Dedifferentiated amniotic fluid mesenchymal stem cell (primary cell): ENCODE data around the gene PEAK3.

Experiments
- DNase-seq: peaks from one replicate; pipeline ENCODE4 v3.0.0-alpha.2; 2016; ENCODE audit errors: extremely low spot score

Gene PEAK3

DNA sequence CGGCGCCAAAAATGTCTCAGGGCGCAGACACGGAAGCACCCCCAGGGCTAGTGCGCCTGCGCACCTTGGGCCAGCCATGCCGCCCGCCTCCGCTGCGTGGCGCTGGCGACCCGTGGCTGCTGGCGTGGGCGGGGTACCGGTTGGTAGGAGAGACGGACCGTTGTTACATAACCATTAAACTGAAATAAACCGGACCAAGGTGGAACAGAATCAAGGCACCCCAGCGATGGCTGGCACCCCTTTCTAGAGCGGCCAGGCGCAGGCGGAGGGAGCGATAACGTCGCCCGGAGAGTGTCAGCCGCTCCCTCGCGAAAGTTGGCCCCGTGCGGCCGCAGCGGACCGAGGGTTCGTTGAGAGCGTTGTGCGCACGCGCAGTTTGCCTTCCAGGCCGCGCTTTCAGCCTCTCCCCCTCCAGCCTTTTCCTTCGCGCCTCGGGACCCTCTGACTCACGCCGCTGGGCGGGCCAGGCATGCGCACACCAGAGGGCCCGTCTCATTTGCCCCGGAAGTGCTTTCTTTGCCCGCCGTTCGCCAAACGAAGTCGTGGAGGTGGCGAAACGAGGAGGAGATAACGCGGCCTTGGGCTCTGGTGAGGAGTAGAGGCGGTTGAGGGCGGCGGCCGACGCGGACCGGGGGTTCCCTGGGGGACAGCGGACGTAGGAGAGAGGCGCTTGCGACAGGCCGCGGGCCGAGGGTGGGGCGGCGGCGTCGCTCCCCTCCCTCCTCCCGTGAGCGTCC is 45.5 kb downstream of the PEAK3 start, which contains the start of the genes PLEKHJ1 and SF3A2:
TSS of gene PLEKHJ1 (minus strand) at position 16 of the 737 bp plus-strand sequence. CDS start 81 bp downstream, outside the sequence.
TSS of gene SF3A2 (plus strand) at position 511 of the 737 bp plus-strand sequence. CDS start 6,595 bp downstream, outside the sequence.
- DNase-seq, result peak; percentile 97

DNA sequence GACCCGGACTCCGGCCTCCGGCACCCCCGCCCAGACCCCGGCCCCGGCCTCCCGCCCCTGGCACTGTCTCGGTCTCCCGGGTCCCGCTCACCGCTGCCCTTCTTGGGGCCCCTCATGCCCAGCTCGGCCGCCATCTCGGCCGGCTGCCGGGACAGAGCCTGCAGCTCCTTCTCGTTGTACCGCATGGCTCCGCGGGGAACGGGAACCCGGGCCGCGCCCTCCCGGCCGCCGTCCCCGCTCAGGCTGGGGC is 46.0 kb downstream of the PEAK3 start:
- no peak for DNase-seq

DNA sequence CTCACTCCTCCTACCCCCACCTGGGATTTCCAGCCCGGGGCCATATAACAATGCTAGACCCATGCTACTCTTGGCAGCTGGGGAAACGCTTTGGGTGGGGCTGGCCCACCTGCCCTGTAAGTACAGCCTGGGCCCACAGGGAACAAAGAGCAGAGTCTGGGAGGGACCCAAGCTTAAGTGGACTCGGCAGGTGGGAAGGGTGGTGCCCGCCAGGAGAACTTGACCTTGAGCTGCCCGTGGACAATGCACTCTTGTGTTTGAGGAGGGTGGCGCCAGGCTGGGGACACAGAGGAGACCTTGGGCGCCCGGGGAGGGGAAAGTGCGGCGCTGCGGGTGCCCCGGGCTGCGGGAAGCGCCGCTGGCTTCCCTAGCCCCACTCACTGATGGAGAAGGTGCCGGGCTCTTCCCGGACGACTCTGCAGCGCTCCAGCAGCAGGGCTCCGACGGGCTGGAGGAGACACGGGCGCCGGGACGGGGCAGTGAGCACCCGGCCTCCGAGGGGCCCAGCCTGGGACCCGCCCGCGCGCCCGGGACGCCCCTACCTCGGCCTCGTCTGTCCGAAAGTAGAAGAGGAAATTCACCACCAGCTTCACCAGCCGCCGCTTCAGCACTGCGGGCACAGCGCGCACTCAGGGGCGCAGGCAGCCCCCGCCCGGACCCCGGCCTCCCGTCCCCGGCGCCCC is 46.5 kb downstream of the PEAK3 start:
- DNase-seq, result no peak

DNA sequence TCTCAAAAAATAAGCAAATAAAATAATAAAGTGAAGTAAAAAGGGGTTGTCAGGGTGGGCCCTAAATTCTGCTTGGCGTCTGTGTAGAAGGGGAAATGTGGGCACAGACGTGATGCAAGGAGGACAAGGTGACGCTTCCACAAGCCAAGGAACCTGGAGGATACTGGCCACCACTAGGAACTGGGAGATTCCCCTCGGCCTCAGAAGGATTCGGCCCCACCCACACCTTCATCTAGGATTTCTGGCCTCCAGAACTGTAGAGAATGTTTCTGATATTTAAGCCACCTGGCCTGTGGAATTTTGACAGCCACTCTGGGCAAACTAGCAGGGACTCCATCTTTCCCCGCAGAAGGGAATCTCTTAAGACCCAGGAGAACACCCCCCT is 47.0 kb downstream of the PEAK3 start:
- no peak for DNase-seq

DNA sequence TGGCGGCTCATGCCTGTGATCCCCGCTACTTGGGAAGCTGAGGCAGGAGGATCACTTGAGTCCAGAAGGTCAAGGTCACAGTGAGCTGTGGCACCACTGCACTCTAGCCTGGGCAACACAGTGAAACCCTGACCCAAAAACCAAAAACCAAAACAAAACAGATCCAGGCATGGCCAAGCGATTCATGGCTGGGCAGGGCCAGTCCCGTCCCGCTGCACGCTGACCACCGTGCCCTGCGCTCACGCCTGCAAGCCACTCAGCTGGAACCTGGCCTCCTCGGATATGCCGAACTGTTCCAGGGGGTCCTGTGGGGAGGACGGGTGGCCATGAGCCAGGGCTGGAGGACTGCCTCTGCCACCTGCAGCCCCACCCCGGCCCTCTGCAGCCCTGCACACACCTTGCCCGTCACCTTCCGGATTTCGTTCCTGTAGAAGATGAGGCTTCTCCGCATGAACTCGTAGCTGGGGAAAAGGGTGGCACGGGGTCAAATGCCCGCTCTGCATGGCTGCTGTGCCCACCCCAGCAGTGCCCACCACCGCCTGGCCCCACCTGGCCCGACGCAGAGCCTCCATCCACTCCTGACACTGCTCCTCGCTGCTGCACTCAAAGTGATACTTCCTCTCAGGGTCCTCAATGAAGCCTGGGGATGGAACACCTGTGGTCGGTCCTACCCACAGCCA is 48.2 kb downstream of the PEAK3 start:
- DNase-seq, result no peak

- no peak for DNase-seq
Observed at GRCh38 chr19:2232286-2233151, 49.5 kb downstream of the PEAK3 start.

DNA sequence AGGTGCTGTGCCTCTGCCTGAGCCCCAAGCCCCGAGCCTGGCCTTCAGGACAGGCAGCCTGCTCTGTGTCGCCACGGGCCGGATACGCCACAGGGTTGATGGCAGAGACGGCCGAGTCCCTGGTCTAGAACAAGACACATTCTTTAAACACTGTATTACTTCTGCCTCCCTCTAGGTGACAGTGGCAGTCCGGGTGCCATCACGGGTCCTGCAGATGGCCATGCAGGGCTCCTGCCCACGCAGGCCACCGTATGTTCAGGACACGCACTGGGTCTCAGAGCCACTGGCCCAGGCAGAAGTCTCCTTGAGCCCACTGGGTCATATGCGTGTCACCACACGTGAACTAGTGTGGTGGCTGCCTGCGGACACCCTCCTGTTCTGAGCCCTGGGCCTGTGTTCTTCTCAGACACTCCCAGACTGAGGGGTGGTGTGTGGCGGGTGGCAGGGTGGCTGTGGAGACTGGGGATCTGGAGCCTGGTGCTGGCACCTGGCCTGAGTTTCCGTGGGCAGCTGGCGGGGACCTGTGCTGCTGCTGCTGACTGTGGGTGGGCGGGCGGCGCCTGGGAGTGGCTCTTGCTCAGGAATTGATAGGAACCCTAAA is 50.3 kb downstream of the PEAK3 start:
- no peak for DNase-seq

- no peak for DNase-seq
Observed at GRCh38 chr19:2230807-2231533, 51.0 kb downstream of the PEAK3 start.

DNA sequence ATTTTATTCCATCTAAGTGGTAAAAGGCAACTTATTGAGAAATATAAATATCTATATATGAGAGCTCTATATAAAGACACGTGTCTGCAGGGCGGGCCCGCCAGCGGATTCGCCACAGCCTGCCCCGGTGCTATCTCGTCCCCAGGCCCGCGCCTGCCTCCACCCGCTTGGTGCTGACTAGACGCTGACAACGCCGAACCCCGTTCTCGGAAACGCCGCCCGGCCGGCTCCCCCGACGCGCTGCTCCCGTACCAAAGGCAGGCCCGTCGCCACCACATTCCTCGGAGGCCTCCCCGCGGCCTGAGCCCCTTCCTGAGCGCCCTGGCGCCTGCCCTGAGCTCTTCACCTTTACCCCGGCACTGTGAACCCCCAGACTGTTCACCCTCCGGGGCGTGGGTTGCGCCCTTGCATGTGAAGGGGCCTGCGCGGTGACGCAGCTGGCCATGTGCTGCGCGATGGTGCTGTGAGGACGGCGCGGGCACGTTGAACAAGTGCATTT is 51.9 kb downstream of the PEAK3 start:
- DNase-seq, result no peak

GRCh38 chr19:2229103-2230032 is 52.6 kb downstream of the PEAK3 start:
- DNase-seq, result no peak

GRCh38 chr19:2228157-2229030 is 53.6 kb downstream of the PEAK3 start:
- no peak for DNase-seq

DNA sequence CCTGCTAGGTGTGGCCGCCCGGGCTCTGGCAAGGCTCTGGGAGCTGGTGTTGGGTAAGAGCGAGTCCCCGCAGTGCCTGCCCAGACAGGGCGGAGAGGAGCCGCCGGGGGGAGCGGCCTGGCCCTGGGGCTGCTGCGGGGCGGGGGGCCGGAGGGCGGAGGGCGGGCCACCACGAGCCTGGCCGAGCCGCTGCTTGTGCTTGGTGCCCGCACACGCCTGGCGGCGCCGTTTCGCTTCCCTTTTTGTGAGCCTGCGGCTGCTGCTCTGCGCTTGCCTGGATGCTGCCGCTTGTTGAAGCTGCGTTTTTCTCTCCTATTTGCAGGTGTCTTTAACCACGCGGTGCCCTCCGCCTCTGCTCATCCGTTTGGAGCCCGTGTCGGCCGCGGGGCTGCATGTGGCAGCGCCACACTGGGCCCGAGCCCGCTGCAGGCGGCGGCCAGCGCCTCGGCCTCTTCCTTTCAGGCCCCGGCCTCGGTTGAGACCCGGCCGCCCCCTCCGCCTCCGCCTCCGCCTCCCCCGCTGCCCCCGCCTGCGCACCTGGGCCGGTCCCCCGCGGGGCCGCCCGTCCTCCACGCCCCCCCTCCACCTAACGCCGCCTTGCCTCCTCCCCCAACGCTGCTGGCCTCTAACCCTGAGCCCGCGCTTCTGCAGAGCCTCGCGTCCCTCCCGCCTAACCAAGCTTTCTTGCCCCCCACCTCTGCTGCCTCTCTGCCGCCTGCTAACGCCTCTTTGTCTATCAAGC is 54.4 kb downstream of the PEAK3 start:
- no peak for DNase-seq

GRCh38 chr19:2226840-2227360 is 55.1 kb downstream of the PEAK3 start:
- DNase-seq, result no peak

- no peak for DNase-seq
Observed at GRCh38 chr19:2226051-2226839, 55.7 kb downstream of the PEAK3 start.

GRCh38 chr19:2225415-2226050 is 56.4 kb downstream of the PEAK3 start:
- DNase-seq, result no peak

DNA sequence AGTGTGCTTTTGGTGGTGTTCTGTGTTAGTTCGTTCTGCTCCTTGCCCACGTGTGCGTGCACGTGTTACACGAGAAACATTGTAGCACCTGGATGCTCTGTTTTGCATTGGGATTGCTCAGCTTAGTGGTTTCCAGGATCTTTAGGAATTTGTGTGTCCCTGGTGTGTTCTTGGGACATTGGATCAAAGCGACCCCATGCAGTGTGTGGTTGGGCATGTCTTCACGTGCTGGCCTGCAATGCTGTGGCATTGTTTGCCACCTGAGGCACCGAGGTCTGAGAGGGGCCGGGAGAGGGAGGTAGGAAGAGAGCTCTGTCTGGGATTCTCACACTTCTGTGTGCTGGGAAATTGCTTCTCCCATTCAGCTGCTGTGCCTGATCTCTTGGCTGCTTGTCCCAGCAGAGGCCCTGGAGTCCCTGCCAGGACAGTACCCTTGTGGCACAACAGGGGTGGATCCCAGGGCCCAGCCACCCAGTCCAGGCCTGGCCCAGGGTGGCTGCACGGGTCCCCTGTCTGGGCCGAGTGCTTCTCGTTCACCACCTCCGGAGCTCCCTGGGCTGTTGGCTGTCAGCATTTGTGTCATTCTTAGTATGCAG is 57.1 kb downstream of the PEAK3 start:
- no peak for DNase-seq
